Testis (tissue), 2 donors: ENCODE data around the gene NPTX2.

Experiments
- POLR2A ChIP-seq: fragments of 450-650 bp; IDR thresholded peaks from one replicate; pipeline ENCODE4 v1.6.1; 2017; ENCODE audit warnings: antibody characterized with exemption, mild to moderate bottlenecking, moderate library complexity
- TF ChIP-seq, protein P1 (sequence below), 3 experiments: fragments of 450-650 bp in 2 of 3; fragments of 200-600 bp in 1 of 3; sonication (generic) in 1 of 3; IDR thresholded peaks; one replicate each; pipeline ENCODE4 v1.5.1; 2016 to 2019; ENCODE audit warnings: antibody characterized with exemption in 3 of 3, mild to moderate bottlenecking in 2 of 3, moderate library complexity in 1 of 3

DNA sequence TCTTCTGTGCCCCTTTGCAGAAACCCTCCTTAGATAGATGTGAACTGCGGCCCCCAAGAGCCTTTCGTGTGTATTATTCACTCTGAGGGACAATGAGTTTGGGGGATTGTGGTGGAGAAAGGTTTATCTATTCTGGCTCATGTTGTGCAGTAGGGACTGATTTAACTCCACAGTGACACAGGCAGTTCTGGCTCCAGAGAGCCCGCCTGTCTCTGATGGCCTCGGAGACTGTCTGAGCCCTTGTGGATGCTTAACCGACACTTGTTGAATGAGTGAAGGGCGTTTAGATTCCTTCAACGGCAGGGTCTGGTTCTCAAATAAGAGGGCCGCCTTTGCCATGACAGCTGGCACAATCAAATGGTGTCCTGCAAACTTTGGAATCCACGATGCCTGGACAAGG, 5.8 kb downstream of the NPTX2 start:
- TF ChIP-seq, protein P1, sequence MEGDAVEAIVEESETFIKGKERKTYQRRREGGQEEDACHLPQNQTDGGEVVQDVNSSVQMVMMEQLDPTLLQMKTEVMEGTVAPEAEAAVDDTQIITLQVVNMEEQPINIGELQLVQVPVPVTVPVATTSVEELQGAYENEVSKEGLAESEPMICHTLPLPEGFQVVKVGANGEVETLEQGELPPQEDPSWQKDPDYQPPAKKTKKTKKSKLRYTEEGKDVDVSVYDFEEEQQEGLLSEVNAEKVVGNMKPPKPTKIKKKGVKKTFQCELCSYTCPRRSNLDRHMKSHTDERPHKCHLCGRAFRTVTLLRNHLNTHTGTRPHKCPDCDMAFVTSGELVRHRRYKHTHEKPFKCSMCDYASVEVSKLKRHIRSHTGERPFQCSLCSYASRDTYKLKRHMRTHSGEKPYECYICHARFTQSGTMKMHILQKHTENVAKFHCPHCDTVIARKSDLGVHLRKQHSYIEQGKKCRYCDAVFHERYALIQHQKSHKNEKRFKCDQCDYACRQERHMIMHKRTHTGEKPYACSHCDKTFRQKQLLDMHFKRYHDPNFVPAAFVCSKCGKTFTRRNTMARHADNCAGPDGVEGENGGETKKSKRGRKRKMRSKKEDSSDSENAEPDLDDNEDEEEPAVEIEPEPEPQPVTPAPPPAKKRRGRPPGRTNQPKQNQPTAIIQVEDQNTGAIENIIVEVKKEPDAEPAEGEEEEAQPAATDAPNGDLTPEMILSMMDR (IDR thresholded peaks at IDR 0.05), result no peak
- TF ChIP-seq POLR2A, result no peak
